Memory B cell (primary cell): ENCODE data around the gene NINL.

Experiments used
- ATAC-seq: fragments of 150-1000 bp; cut with Tn5 transposase; 2 replicates; pipeline ENCODE4 v1.10.0; 2021; ENCODE audit warnings: low read depth, mild to moderate bottlenecking, moderate library complexity
- DNase-seq, 2 donors: peaks; one replicate each; pipeline ENCODE4 v3.0.0; 2022; ENCODE audit warnings: low spot score in 2 of 2
- H3K27ac Mint-ChIP-seq: one replicate; pipeline ENCODE4 v1.8.0; 2022; ENCODE audit warnings: mild to moderate bottlenecking, moderate library complexity, mixed read lengths
- H3K27me3 Mint-ChIP-seq: one replicate; pipeline ENCODE4 v1.8.0; 2022; ENCODE audit warnings: mixed read lengths
- H3K36me3 Mint-ChIP-seq: one replicate; pipeline ENCODE4 v1.8.0; 2022; ENCODE audit warnings: mild to moderate bottlenecking, mixed read lengths
- H3K4me1 Mint-ChIP-seq: one replicate; pipeline ENCODE4 v1.8.0; 2022; ENCODE audit warnings: mixed read lengths
- H3K4me3 Mint-ChIP-seq: one replicate; pipeline ENCODE4 v1.8.0; 2022; ENCODE audit warnings: mild to moderate bottlenecking, moderate library complexity, mixed read lengths
- H3K9me3 Mint-ChIP-seq: one replicate; pipeline ENCODE4 v1.8.0; 2022; ENCODE audit warnings: mixed read lengths

Gene NINL

DNA sequence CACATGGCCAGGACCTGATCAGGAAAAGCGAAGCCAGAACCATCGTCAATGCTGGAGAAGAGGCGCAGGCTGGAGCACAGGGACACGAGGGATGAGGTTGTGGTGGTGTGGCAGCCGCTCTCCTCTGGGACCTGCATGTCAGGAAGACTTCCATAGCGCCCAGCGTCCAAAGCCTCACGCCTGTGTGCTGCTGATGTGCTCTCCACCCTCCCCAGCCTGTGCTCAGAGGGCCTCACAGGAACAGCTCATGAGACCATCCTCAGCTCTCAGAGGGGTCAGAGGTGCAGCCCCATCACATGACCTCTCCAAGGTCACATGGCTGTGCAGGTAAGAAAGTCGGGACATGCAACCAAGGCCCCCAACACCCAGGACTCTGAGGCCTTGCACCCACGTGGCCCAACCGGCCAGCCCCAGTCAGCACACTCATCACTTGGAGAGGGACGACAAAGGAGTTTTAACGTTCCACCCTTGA, 84.4 kb downstream of the NINL start:
- no peak overlapping the region for H3K27ac Mint-ChIP-seq
- DNase-seq (no peak), ATAC-seq (no peak)
- H3K27me3 Mint-ChIP-seq = peaks cover 2% of the 10 kb centered on the region
- no peaks in the 10 kb centered on the region for H3K9me3 Mint-ChIP-seq
- H3K4me3 Mint-ChIP-seq = no peak overlapping the region
- H3K4me1 Mint-ChIP-seq = no peaks in the 10 kb centered on the region
- no peaks in the 10 kb centered on the region for H3K36me3 Mint-ChIP-seq

GRCh38 chr20:25499855-25500434, 85.4 kb downstream of the NINL start:
- Mint-ChIP-seq H3K4me1 (no peaks in the 10 kb centered on the region), H3K4me3 (no peak overlapping the region), H3K9me3 (no peaks in the 10 kb centered on the region), H3K27ac (no peak overlapping the region), H3K36me3 (no peaks in the 10 kb centered on the region), H3K27me3 (peaks cover 2% of the 10 kb centered on the region)
- no peak for DNase-seq
- ATAC-seq = no peak

DNA sequence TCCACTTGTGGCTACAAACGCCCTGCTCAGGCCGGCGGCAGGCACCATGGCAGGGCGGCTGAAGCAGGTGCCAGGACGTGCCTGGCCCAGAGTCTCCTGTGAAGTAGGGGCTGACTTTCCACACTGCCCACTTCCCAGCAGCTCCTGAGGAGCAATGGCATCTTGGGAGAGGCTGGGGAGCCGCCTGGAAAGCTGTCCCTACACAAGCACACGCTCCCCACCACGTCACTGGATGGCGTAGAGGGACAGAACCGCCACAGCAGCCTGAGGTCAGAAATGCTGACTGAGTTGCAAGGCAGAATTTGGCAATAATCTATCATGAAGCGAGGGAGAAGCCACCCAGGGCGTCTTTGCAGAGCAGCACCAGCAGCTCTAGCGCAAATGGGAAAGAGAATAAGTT, 86.3 kb downstream of the NINL start:
- no peak for DNase-seq
- H3K9me3 Mint-ChIP-seq = no peaks in the 10 kb centered on the region
- H3K36me3 Mint-ChIP-seq = no peaks in the 10 kb centered on the region
- H3K4me3 Mint-ChIP-seq = no peak overlapping the region
- H3K4me1 Mint-ChIP-seq = no peaks in the 10 kb centered on the region
- H3K27ac Mint-ChIP-seq = no peak overlapping the region
- no peak for ATAC-seq
- H3K27me3 Mint-ChIP-seq = no peaks in the 10 kb centered on the region

- no peak overlapping the region for H3K27ac Mint-ChIP-seq
- ATAC-seq (no peak), DNase-seq (no peak)
- H3K4me3 Mint-ChIP-seq = no peak overlapping the region
- H3K4me1 Mint-ChIP-seq = no peaks in the 10 kb centered on the region
- H3K27me3 Mint-ChIP-seq = no peaks in the 10 kb centered on the region
- H3K9me3 Mint-ChIP-seq = no peaks in the 10 kb centered on the region
- H3K36me3 Mint-ChIP-seq = no peaks in the 10 kb centered on the region
These were observed 87.1 kb downstream of the NINL start for GRCh38 chr20:25498280-25498606.

GRCh38 chr20:25497586-25498279, 87.6 kb downstream of the NINL start:
- Mint-ChIP-seq H3K36me3 (no peaks in the 10 kb centered on the region), H3K27ac (no peak overlapping the region), H3K4me3 (no peak overlapping the region), H3K27me3 (no peaks in the 10 kb centered on the region), H3K9me3 (no peaks in the 10 kb centered on the region), H3K4me1 (no peaks in the 10 kb centered on the region)
- DNase-seq (no peak), ATAC-seq (no peak)

- DNase-seq (no peak), ATAC-seq (no peak)
- H3K27ac Mint-ChIP-seq = no peak overlapping the region
- no peaks in the 10 kb centered on the region for H3K4me1 Mint-ChIP-seq
- H3K9me3 Mint-ChIP-seq = no peaks in the 10 kb centered on the region
- no peaks in the 10 kb centered on the region for H3K36me3 Mint-ChIP-seq
- H3K27me3 Mint-ChIP-seq = no peaks in the 10 kb centered on the region
- H3K4me3 Mint-ChIP-seq = no peak overlapping the region
These were observed 88.3 kb downstream of the NINL start for GRCh38 chr20:25496968-25497401.

GRCh38 chr20:25496165-25496967, 89.0 kb downstream of the NINL start:
- no peaks in the 10 kb centered on the region for H3K36me3 Mint-ChIP-seq
- ATAC-seq (no peak), DNase-seq (no peak)
- H3K27me3 Mint-ChIP-seq = no peaks in the 10 kb centered on the region
- no peak overlapping the region for H3K27ac Mint-ChIP-seq
- H3K9me3 Mint-ChIP-seq = no peaks in the 10 kb centered on the region
- H3K4me1 Mint-ChIP-seq = no peaks in the 10 kb centered on the region
- H3K4me3 Mint-ChIP-seq = no peak overlapping the region

GRCh38 chr20:25495189-25495824, 90.0 kb downstream of the NINL start:
- DNase-seq = no peak
- H3K4me3 Mint-ChIP-seq = no peak overlapping the region

GRCh38 chr20:25494506-25495188, 90.7 kb downstream of the NINL start:
- ATAC-seq (no peak), DNase-seq (no peak)
- Mint-ChIP-seq H3K9me3 (no peaks in the 10 kb centered on the region), H3K27me3 (no peaks in the 10 kb centered on the region), H3K4me1 (no peaks in the 10 kb centered on the region), H3K36me3 (no peaks in the 10 kb centered on the region), H3K4me3 (no peak overlapping the region), H3K27ac (no peak overlapping the region)

More at GRCh38 chr20:25495189-25495824, 90.0 kb downstream of the NINL start:
- H3K27ac Mint-ChIP-seq = no peak overlapping the region
- H3K27me3 Mint-ChIP-seq = no peaks in the 10 kb centered on the region
- H3K36me3 Mint-ChIP-seq = no peaks in the 10 kb centered on the region
- H3K9me3 Mint-ChIP-seq = no peaks in the 10 kb centered on the region
- H3K4me1 Mint-ChIP-seq = no peaks in the 10 kb centered on the region
- no peak for ATAC-seq

GRCh38 chr20:25493748-25494505, 91.4 kb downstream of the NINL start:
- DNase-seq (no peak), ATAC-seq (no peak)
- no peaks in the 10 kb centered on the region for H3K9me3 Mint-ChIP-seq
- no peak overlapping the region for H3K27ac Mint-ChIP-seq
- no peaks in the 10 kb centered on the region for H3K27me3 Mint-ChIP-seq
- no peak overlapping the region for H3K4me3 Mint-ChIP-seq
- H3K36me3 Mint-ChIP-seq = no peaks in the 10 kb centered on the region
- no peaks in the 10 kb centered on the region for H3K4me1 Mint-ChIP-seq

DNA sequence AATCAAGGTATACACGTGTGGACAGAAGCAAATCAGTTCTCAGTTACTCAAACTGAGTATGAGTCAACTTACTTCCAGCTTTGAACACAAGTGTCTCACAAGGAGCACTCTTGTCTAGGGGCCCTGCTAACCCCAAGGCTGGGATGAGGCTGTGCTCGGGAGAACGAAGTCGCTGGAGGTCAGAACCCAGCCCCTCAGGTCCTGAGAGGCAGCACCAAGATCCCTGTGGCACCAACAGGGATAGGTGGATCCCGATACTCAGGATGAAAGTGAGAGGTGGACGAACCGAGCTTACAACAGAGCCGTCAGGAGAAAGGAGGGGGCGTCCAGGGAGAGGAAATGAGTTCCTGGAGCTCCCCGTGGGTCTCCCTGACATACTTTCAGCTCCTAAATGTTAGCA, 92.2 kb downstream of the NINL start:
- DNase-seq = no peak
- H3K27me3 Mint-ChIP-seq = no peaks in the 10 kb centered on the region
- no peaks in the 10 kb centered on the region for H3K36me3 Mint-ChIP-seq
- no peak for ATAC-seq
- H3K9me3 Mint-ChIP-seq = no peaks in the 10 kb centered on the region
- H3K4me1 Mint-ChIP-seq = no peaks in the 10 kb centered on the region
- H3K27ac Mint-ChIP-seq = no peak overlapping the region
- no peak overlapping the region for H3K4me3 Mint-ChIP-seq

DNA sequence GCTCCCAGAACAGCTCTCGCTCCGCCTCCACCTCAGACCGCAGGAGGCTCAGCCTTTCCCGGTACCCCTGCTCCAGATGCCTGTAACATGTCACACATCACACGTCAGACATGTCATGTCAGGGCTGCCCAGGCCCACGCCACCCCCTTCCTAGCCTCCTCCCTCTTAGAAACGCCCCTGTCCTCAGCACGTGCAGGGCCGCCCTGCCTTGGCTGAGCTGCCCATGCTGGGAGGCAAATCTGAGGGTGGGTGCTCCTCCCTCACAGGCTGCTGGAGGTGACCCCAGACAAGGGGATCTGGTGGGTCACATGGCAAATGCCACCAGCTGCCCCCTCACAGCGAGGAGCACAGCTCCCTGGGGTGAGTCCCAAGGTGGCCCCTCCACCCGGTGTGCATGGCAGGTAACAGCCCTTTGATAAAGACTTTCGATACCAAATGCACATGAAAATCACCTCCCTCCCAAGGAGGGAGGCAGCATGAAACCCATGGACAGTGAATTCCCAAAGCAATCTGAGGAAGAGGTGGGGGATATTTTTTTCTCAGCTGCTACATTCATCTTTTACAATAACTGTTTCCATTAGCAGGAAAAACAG, 93.8 kb downstream of the NINL start:
- ATAC-seq (no peak), DNase-seq (no peak)
- Mint-ChIP-seq H3K9me3 (no peaks in the 10 kb centered on the region), H3K4me1 (peaks cover under 1% of the 10 kb centered on the region), H3K4me3 (no peak overlapping the region), H3K27ac (no peak overlapping the region), H3K27me3 (no peaks in the 10 kb centered on the region), H3K36me3 (no peaks in the 10 kb centered on the region)
